Right lobe of liver (tissue), 4 donors: ENCODE data around the gene SPTLC2.

Experiments
- POLR2A ChIP-seq: fragments of 450-650 bp; IDR thresholded peaks from one replicate; pipeline ENCODE4 v1.6.1; 2017; ENCODE audit warnings: antibody characterized with exemption, mild to moderate bottlenecking
- TF ChIP-seq, protein P1 (sequence below), 4 donors: fragments of 200-600 bp in 3 of 4; fragments of 450-650 bp in 1 of 4; IDR thresholded peaks; one replicate each; pipeline versions ENCODE4 v1.5.1 to v1.8.0; 2016 to 2022; ENCODE audit warnings: antibody characterized with exemption in 4 of 4, mild to moderate bottlenecking in 2 of 4
- donor health status: DM: no; HTN: no; CAD: no.
- donor health status: DM: no; HTN: no; CAD: no.
- donor health status: DM: no; HTN: yes; CAD: no.

DNA sequence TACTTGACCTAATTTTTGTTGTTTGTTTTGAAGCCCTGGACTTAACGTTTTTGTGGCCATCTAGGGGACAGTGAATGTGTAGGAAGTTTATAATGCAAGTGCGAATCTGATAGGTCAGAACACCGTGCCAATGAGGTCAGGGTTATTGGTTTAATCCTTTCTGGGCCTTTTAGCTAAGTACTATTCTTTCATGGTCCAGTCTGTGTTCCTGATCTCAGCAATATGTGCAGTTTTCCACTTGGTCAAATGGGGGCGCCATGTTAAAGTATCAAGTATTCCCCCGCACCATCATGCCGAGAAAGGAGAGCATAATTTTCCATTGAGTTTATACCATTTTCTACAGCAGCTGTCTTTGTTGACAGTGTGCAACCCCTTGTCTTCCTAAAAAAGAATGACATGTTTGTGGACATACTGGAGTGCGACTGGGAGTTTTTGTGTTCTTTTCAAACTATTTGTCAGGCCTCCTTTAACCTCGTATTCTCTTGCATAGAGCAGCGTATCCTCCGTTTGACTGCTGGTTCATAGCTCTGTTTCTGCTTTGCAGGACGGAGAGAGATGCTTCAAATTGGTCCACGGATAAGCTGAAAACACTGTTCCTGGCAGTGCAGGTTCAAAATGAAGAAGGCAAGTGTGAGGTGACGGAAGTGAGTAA is 157.2 kb downstream of the SPTLC2 start:
- TF ChIP-seq, protein P1, sequence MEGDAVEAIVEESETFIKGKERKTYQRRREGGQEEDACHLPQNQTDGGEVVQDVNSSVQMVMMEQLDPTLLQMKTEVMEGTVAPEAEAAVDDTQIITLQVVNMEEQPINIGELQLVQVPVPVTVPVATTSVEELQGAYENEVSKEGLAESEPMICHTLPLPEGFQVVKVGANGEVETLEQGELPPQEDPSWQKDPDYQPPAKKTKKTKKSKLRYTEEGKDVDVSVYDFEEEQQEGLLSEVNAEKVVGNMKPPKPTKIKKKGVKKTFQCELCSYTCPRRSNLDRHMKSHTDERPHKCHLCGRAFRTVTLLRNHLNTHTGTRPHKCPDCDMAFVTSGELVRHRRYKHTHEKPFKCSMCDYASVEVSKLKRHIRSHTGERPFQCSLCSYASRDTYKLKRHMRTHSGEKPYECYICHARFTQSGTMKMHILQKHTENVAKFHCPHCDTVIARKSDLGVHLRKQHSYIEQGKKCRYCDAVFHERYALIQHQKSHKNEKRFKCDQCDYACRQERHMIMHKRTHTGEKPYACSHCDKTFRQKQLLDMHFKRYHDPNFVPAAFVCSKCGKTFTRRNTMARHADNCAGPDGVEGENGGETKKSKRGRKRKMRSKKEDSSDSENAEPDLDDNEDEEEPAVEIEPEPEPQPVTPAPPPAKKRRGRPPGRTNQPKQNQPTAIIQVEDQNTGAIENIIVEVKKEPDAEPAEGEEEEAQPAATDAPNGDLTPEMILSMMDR (IDR thresholded peaks at IDR 0.05): peak; percentile 33 to 47 (median 40)
- TF ChIP-seq POLR2A: no peak
